Measurements from ENCODE around the gene G6PC2.

Gene G6PC2

GRCh38 chr2:168884975-168885374, 16.1 kb upstream of the G6PC2 start:
- DNase-seq, result no peak
- Histone ChIP-seq H3K79me1 (ENCODE audit: low read length) (no peaks in the 10 kb centered on the region), H3K27ac (ENCODE audit: low read depth, low read length) (no peak overlapping the region), H2AK5ac (ENCODE audit: low read length) (no peak overlapping the region), H3K4me3 (ENCODE audit: low read depth, low read length) (no peak overlapping the region), H2BK120ac (ENCODE audit: insufficient read depth, low read length, poor library complexity) (no peak overlapping the region), H3K18ac (ENCODE audit: low read length) (no peak overlapping the region), H3K4me1 (ENCODE audit: control insufficient read depth in 1 of 2, insufficient read depth in 2 of 2, low read length in 2 of 2) (peaks cover 0 to 5% of the 10 kb centered on the region in 2 experiments), H3K36me3 (ENCODE audit: control insufficient read depth in 1 of 2, insufficient read depth in 2 of 2, low read length in 2 of 2) (peaks cover 3 to 8% of the 10 kb centered on the region in 2 experiments), H2AFZ (ENCODE audit: insufficient read depth, low read length, poor library complexity) (no peak overlapping the region), H3K79me2 (ENCODE audit: control insufficient read depth, insufficient read depth, low read length, poor library complexity) (peaks cover under 1% of the 10 kb centered on the region), H3K14ac (ENCODE audit: low read length) (no peak overlapping the region), H3K4me2 (ENCODE audit: low read length) (no peak overlapping the region), H3K27me3 (ENCODE audit: insufficient read depth, low read length) (no peaks in the 10 kb centered on the region), H4K12ac (ENCODE audit: low read depth, low read length) (no peak overlapping the region), H3K4ac (ENCODE audit: low read depth, low read length) (no peak overlapping the region), H4K8ac (ENCODE audit: low read depth, low read length) (no peak overlapping the region), H3K23ac (ENCODE audit: low read length) (no peak overlapping the region), H2BK12ac (ENCODE audit: low read length) (no peak overlapping the region), H3K9ac (ENCODE audit: low read length) (no peak overlapping the region), H4K91ac (ENCODE audit: low read depth, low read length) (no peak overlapping the region), H3K9me3 (ENCODE audit: insufficient read depth, low read depth, low read length) (peaks cover 4% of the 10 kb centered on the region), H2BK5ac (ENCODE audit: low read depth, low read length, poor library complexity) (no peak overlapping the region)
- WGBS (ENCODE audit: extremely low coverage, insufficient coverage, insufficient read length), result no CpG with 5 or more reads among the region's 1 CpG

- Histone ChIP-seq H3K4ac (ENCODE audit: low read depth, low read length) (peak overlapping the region; percentile 44), H3K4me2 (ENCODE audit: low read length) (peak overlapping the region; percentile 90), H3K27me3 (ENCODE audit: insufficient read depth, low read length) (no peaks in the 10 kb centered on the region), H2AK5ac (ENCODE audit: low read length) (no peak overlapping the region), H2BK120ac (ENCODE audit: insufficient read depth, low read length, poor library complexity) (no peak overlapping the region), H3K4me3 (ENCODE audit: low read depth, low read length) (peak overlapping the region; percentile 92), H3K18ac (ENCODE audit: low read length) (no peak overlapping the region), H3K79me1 (ENCODE audit: low read length) (no peaks in the 10 kb centered on the region), H3K14ac (ENCODE audit: low read length) (no peak overlapping the region), H3K27ac (ENCODE audit: low read depth, low read length) (no peak overlapping the region), H2AFZ (ENCODE audit: insufficient read depth, low read length, poor library complexity) (peak overlapping the region; percentile 97), H4K91ac (ENCODE audit: low read depth, low read length) (no peak overlapping the region), H3K4me1 (ENCODE audit: control insufficient read depth in 1 of 2, insufficient read depth in 2 of 2, low read length in 2 of 2) (peaks cover 0 to 5% of the 10 kb centered on the region in 2 experiments), H4K8ac (ENCODE audit: low read depth, low read length) (peak overlapping the region; percentile 62), H3K9ac (ENCODE audit: low read length) (peak overlapping the region; percentile 77), H2BK12ac (ENCODE audit: low read length) (no peak overlapping the region), H3K9me3 (ENCODE audit: insufficient read depth, low read depth, low read length) (peaks cover 4% of the 10 kb centered on the region), H4K12ac (ENCODE audit: low read depth, low read length) (no peak overlapping the region), H3K23ac (ENCODE audit: low read length) (no peak overlapping the region), H3K79me2 (ENCODE audit: control insufficient read depth, insufficient read depth, low read length, poor library complexity) (peaks cover 2% of the 10 kb centered on the region), H2BK5ac (ENCODE audit: low read depth, low read length, poor library complexity) (no peak overlapping the region), H3K36me3 (ENCODE audit: control insufficient read depth in 1 of 2, insufficient read depth in 2 of 2, low read length in 2 of 2) (peaks cover 3 to 5% of the 10 kb centered on the region in 2 experiments)
- no CpG with 5 or more reads among the region's 3 CpGs for WGBS (ENCODE audit: extremely low coverage, insufficient coverage, insufficient read length)
- DNase-seq, result no peak
These were observed 11.5 kb upstream of the G6PC2 start for GRCh38 chr2:168889635-168890005.

GRCh38 chr2:168890006-168890782, 10.9 kb upstream of the G6PC2 start, which contains the start of gene SPC25:
Gene SPC25 (minus strand): TSS chr2:168890430. CDS start chr2:168889519, 911 bp downstream.
- Histone ChIP-seq H4K91ac (ENCODE audit: low read depth, low read length) (no peak within 1 kb of the TSS), H3K14ac (ENCODE audit: low read length) (peak within 1 kb of the TSS; percentile 71), H2BK12ac (ENCODE audit: low read length) (no peak within 1 kb of the TSS), H3K9me3 (ENCODE audit: insufficient read depth, low read depth, low read length) (peaks cover 4% of the 10 kb centered on the region), H2AFZ (ENCODE audit: insufficient read depth, low read length, poor library complexity) (peak within 1 kb of the TSS; percentile 97), H2BK5ac (ENCODE audit: low read depth, low read length, poor library complexity) (no peak within 1 kb of the TSS), H3K4ac (ENCODE audit: low read depth, low read length) (peak within 1 kb of the TSS; percentile 44), H3K27me3 (ENCODE audit: insufficient read depth, low read length) (no peaks in the 10 kb centered on the region), H3K79me2 (ENCODE audit: control insufficient read depth, insufficient read depth, low read length, poor library complexity) (peaks cover 2% of the 10 kb centered on the region), H3K9ac (ENCODE audit: low read length) (peak within 1 kb of the TSS; percentile 77), H3K79me1 (ENCODE audit: low read length) (no peaks in the 10 kb centered on the region), H3K23ac (ENCODE audit: low read length) (no peak within 1 kb of the TSS), H3K18ac (ENCODE audit: low read length) (peak within 1 kb of the TSS; percentile 14), H3K4me1 (ENCODE audit: control insufficient read depth in 1 of 2, insufficient read depth in 2 of 2, low read length in 2 of 2) (peaks cover 0 to 5% of the 10 kb centered on the region in 2 experiments), H3K4me2 (ENCODE audit: low read length) (peak within 1 kb of the TSS; percentile 90), H4K12ac (ENCODE audit: low read depth, low read length) (peak within 1 kb of the TSS; percentile 0), H3K4me3 (ENCODE audit: low read depth, low read length) (peak within 1 kb of the TSS; percentile 92), H3K36me3 (ENCODE audit: control insufficient read depth in 1 of 2, insufficient read depth in 2 of 2, low read length in 2 of 2) (peaks cover 3 to 5% of the 10 kb centered on the region in 2 experiments), H4K8ac (ENCODE audit: low read depth, low read length) (peak within 1 kb of the TSS; percentile 62), H2AK5ac (ENCODE audit: low read length) (no peak within 1 kb of the TSS), H3K27ac (ENCODE audit: low read depth, low read length) (no peak within 1 kb of the TSS), H2BK120ac (ENCODE audit: insufficient read depth, low read length, poor library complexity) (no peak within 1 kb of the TSS)
- DNase-seq, result peak; percentile 77 to 91
- no CpG with 5 or more reads among the region's 38 CpGs for WGBS (ENCODE audit: extremely low coverage, insufficient coverage, insufficient read length)

GRCh38 chr2:168892327-168892726, 8.8 kb upstream of the G6PC2 start:
- Histone ChIP-seq H2BK12ac (ENCODE audit: low read length) (no peak overlapping the region), H3K36me3 (ENCODE audit: control insufficient read depth in 1 of 2, insufficient read depth in 2 of 2, low read length in 2 of 2) (peaks cover 3 to 5% of the 10 kb centered on the region in 2 experiments), H3K4me3 (ENCODE audit: low read depth, low read length) (no peak overlapping the region), H3K4ac (ENCODE audit: low read depth, low read length) (no peak overlapping the region), H2BK120ac (ENCODE audit: insufficient read depth, low read length, poor library complexity) (no peak overlapping the region), H3K79me1 (ENCODE audit: low read length) (no peaks in the 10 kb centered on the region), H3K14ac (ENCODE audit: low read length) (no peak overlapping the region), H2AK5ac (ENCODE audit: low read length) (no peak overlapping the region), H3K27me3 (ENCODE audit: insufficient read depth, low read length) (no peaks in the 10 kb centered on the region), H3K23ac (ENCODE audit: low read length) (no peak overlapping the region), H2BK5ac (ENCODE audit: low read depth, low read length, poor library complexity) (no peak overlapping the region), H3K18ac (ENCODE audit: low read length) (no peak overlapping the region), H3K9me3 (ENCODE audit: insufficient read depth, low read depth, low read length) (peaks cover 4% of the 10 kb centered on the region), H3K4me1 (ENCODE audit: control insufficient read depth in 1 of 2, insufficient read depth in 2 of 2, low read length in 2 of 2) (peaks cover 0 to 5% of the 10 kb centered on the region in 2 experiments), H2AFZ (ENCODE audit: insufficient read depth, low read length, poor library complexity) (no peak overlapping the region), H3K9ac (ENCODE audit: low read length) (no peak overlapping the region), H3K79me2 (ENCODE audit: control insufficient read depth, insufficient read depth, low read length, poor library complexity) (peaks cover 2% of the 10 kb centered on the region), H4K91ac (ENCODE audit: low read depth, low read length) (no peak overlapping the region), H3K27ac (ENCODE audit: low read depth, low read length) (no peak overlapping the region), H4K8ac (ENCODE audit: low read depth, low read length) (no peak overlapping the region), H4K12ac (ENCODE audit: low read depth, low read length) (no peak overlapping the region), H3K4me2 (ENCODE audit: low read length) (no peak overlapping the region)
- DNase-seq, result no peak
- no CpG with 5 or more reads among the region's 3 CpGs for WGBS (ENCODE audit: extremely low coverage, insufficient coverage, insufficient read length)
